OCI-LY3 (cell line): ENCODE measurements around the gene FRMD1.

Experiments used
- EZH2phosphoT487 ChIP-seq: fragments of 200-600 bp; shearing (Covaris generic); IDR thresholded peaks from 2 replicates; pipeline ENCODE4 v1.6.1; 2018; ENCODE audit warnings: antibody characterized with exemption, mixed run types, low read depth
- TF ChIP-seq, protein P1 (sequence below): fragments of 200-600, 300-600 bp; sonication (generic); IDR thresholded peaks from 2 replicates; pipeline ENCODE4 v1.5.1; 2014; ENCODE audit warnings: antibody characterized with exemption, low read length, low read depth

- TF ChIP-seq, protein P1, sequence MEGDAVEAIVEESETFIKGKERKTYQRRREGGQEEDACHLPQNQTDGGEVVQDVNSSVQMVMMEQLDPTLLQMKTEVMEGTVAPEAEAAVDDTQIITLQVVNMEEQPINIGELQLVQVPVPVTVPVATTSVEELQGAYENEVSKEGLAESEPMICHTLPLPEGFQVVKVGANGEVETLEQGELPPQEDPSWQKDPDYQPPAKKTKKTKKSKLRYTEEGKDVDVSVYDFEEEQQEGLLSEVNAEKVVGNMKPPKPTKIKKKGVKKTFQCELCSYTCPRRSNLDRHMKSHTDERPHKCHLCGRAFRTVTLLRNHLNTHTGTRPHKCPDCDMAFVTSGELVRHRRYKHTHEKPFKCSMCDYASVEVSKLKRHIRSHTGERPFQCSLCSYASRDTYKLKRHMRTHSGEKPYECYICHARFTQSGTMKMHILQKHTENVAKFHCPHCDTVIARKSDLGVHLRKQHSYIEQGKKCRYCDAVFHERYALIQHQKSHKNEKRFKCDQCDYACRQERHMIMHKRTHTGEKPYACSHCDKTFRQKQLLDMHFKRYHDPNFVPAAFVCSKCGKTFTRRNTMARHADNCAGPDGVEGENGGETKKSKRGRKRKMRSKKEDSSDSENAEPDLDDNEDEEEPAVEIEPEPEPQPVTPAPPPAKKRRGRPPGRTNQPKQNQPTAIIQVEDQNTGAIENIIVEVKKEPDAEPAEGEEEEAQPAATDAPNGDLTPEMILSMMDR, result no peak
- TF ChIP-seq EZH2phosphoT487, result no peak
Measured at GRCh38 chr6:168055696-168056489, 23.1 kb downstream of the FRMD1 start.
